Measurements from ENCODE around the gene FERMT3.

- no peak for TF ChIP-seq CEBPB (IDR thresholded peaks at IDR 0.05; ENCODE audit: borderline replicate concordance, low read depth, low read length)
- TF ChIP-seq NR3C1 (CRISPR knock-in tag; IDR thresholded peaks at IDR 0.05), result no peak
- no peak for TF ChIP-seq MTF1 (CRISPR knock-in tag; IDR thresholded peaks at IDR 0.05)
- TF ChIP-seq POLR2A (IDR thresholded peaks at IDR 0.05; ENCODE audit: insufficient read depth in 1 of 2, low read depth in 2 of 2, low read length in 2 of 2), result no peak
- no peak for TF ChIP-seq FOXK1 (CRISPR knock-in tag; IDR thresholded peaks at IDR 0.05; ENCODE audit: borderline replicate concordance, low read depth)
- TF ChIP-seq SRF (IDR thresholded peaks at IDR 0.05; ENCODE audit: low read depth, low read length), result no peak
- TF ChIP-seq PAXIP1 (CRISPR knock-in tag; conservative IDR thresholded peaks at IDR 0.05), result no peak
- no peak for TF ChIP-seq POLR2AphosphoS5 (IDR thresholded peaks at IDR 0.05; ENCODE audit: low read depth, low read length)
- TF ChIP-seq ARHGAP35 (CRISPR knock-in tag; IDR thresholded peaks at IDR 0.05; ENCODE audit: borderline replicate concordance), result no peak
These were observed 31.6 kb downstream of the FERMT3 start for GRCh38 chr11:64238076-64238475.
